H1 (cell line): ENCODE results near the gene GMNN. TPM values are rescaled to one million over a fixed set of nuclear protein-coding genes. Genes with fewer than 3 reads are reported as not detected.
A peak's percentile ranks its signal among the peaks of the same experiment; 100 is the strongest.

Experiments
- CTCF ChIA-PET: fragments of 300-600 bp; sonication (Branson Sonifier 250); formaldehyde crosslinking; loops from one replicate; lab custom pipeline; 2021; ENCODE audit not compliant: partially characterized antibody; lab: Charles Lee
- POLR2A ChIA-PET: fragments of 300-600 bp; sonication (Branson Sonifier 250); formaldehyde crosslinking; loops from one replicate; lab custom pipeline; 2021; ENCODE audit warnings: inconsistent platforms; ENCODE audit not compliant: partially characterized antibody; lab: Charles Lee
- DNase-seq, 2 experiments: peaks; one replicate each; pipeline versions ENCODE4 v3.0.0 to v3.0.0-alpha.2; 2010 to 2022; ENCODE audit warnings: low spot score in 2 of 2, low read depth in 1 of 2, mixed read lengths in 1 of 2
- FAIRE-seq: peaks from 2 replicates; lab custom pipeline; 2011; peaks lifted over from hg19 to GRCh38; lab: Jason Lieb, UNC
- H2AFZ ChIP-seq: 2 replicates; pipeline ENCODE4 v1.8.1; 2012; ENCODE audit warnings: low read length, inconsistent platforms
- H2AK5ac ChIP-seq: 2 replicates; pipeline ENCODE4 v1.6.1; 2013; ENCODE audit warnings: low read depth, low read length
- H2BK120ac ChIP-seq: replicated peaks from 2 replicates; pipeline ENCODE3; 2013; ENCODE audit warnings: low read depth, low read length, inconsistent platforms
- H2BK12ac ChIP-seq: 2 replicates; pipeline ENCODE4 v1.6.1; 2013; ENCODE audit warnings: low read depth, low read length
- H2BK15ac ChIP-seq: 2 replicates; pipeline ENCODE4 v1.6.1; 2013; ENCODE audit warnings: low read length
- H2BK20ac ChIP-seq: 2 replicates; pipeline ENCODE4 v1.6.1; 2013; ENCODE audit warnings: low read length
- H2BK5ac ChIP-seq: 2 replicates; pipeline ENCODE4 v1.6.1; 2013; ENCODE audit warnings: low read depth, low read length
- H3K14ac ChIP-seq: 2 replicates; pipeline ENCODE4 v1.6.1; 2013; ENCODE audit warnings: inconsistent platforms; ENCODE audit not compliant: insufficient read length
- H3K18ac ChIP-seq: 2 replicates; pipeline ENCODE4 v1.6.1; 2013; ENCODE audit warnings: low read length; ENCODE audit errors: extremely low read depth
- H3K23ac ChIP-seq: 2 replicates; pipeline ENCODE4 v1.6.1; 2013; ENCODE audit warnings: inconsistent platforms; ENCODE audit not compliant: insufficient read length
- H3K23me2 ChIP-seq: 2 replicates; pipeline ENCODE4 v1.6.1; 2013; ENCODE audit warnings: low read depth, low read length
- H3K27ac ChIP-seq: 2 replicates; pipeline ENCODE4 v1.6.1; 2011; ENCODE audit warnings: low read depth, low read length, inconsistent platforms
- H3K27me3 ChIP-seq, 4 experiments: replicated peaks in 1 of 4; 1 replicate in 1 of 4; 2 replicates in 3 of 4; pipeline versions ENCODE4 v1.6.1 to v1.8.1; 2011 to 2013; ENCODE audit warnings: low read length in 3 of 4, mild to moderate bottlenecking in 3 of 4, inconsistent platforms in 2 of 4, mixed read lengths in 2 of 4, moderate library complexity in 1 of 4; ENCODE audit not compliant: control insufficient read depth in 3 of 4, insufficient read depth in 3 of 4; ENCODE audit errors: extremely low read depth in 1 of 4
- H3K36me3 ChIP-seq, 4 experiments: 2 replicates each; pipeline versions ENCODE4 v1.6.1 to v1.8.1; 2011 to 2013; ENCODE audit warnings: mild to moderate bottlenecking in 4 of 4, low read length in 3 of 4, moderate library complexity in 2 of 4, control low read depth in 1 of 4, inconsistent platforms in 1 of 4; ENCODE audit not compliant: insufficient read depth in 4 of 4, control insufficient read depth in 2 of 4
- H3K4ac ChIP-seq: replicated peaks from 2 replicates; pipeline ENCODE3; 2013; ENCODE audit warnings: low read length, low read depth, mixed read lengths, inconsistent platforms; ENCODE audit not compliant: insufficient read length
- H3K4me1 ChIP-seq, 4 experiments: replicated peaks in 1 of 4; 1 replicate in 1 of 4; 2 replicates in 3 of 4; pipeline versions ENCODE4 v1.6.1 to v1.8.1; 2011 to 2013; ENCODE audit warnings: low read length in 3 of 4, inconsistent platforms in 2 of 4, mixed read lengths in 1 of 4; ENCODE audit not compliant: insufficient read depth in 4 of 4, control insufficient read depth in 3 of 4
- H3K4me2 ChIP-seq, 2 experiments: 2 replicates each; pipeline versions ENCODE4 v1.6.1 to v1.8.1; 2011 to 2013; ENCODE audit warnings: low read depth in 2 of 2, low read length in 2 of 2, control low read depth in 1 of 2, inconsistent platforms in 1 of 2, mild to moderate bottlenecking in 1 of 2; ENCODE audit not compliant: insufficient read depth in 1 of 2
- H3K4me3 ChIP-seq, 4 experiments: fragments of 200-600, 300-600 bp in 1 of 4; sonication (generic), shearing (Covaris generic), sonication (Bioruptor Twin) in 1 of 4; 2 replicates each; pipeline versions ENCODE4 v1.5.1 to v1.8.1; 2011 to 2016; ENCODE audit warnings: low read length in 4 of 4, low read depth in 3 of 4, control low read depth in 2 of 4, inconsistent platforms in 2 of 4, mild to moderate bottlenecking in 2 of 4, mixed read lengths in 1 of 4, moderate library complexity in 1 of 4; ENCODE audit not compliant: insufficient read depth in 2 of 4; ENCODE audit errors: extremely low read depth in 1 of 4
- H3K56ac ChIP-seq: replicated peaks from 2 replicates; pipeline ENCODE3; 2013; ENCODE audit warnings: low read depth, mild to moderate bottlenecking, mixed read lengths, low read length, inconsistent platforms; ENCODE audit not compliant: insufficient read length
- H3K79me1 ChIP-seq: 2 replicates; pipeline ENCODE4 v1.6.1; 2013; ENCODE audit warnings: low read depth, low read length, control low read depth
- H3K79me2 ChIP-seq, 2 experiments: 2 replicates each; pipeline versions ENCODE4 v1.6.1 to v1.8.1; 2012 to 2013; ENCODE audit warnings: low read length in 2 of 2, mild to moderate bottlenecking in 2 of 2, inconsistent platforms in 1 of 2; ENCODE audit not compliant: insufficient read depth in 2 of 2, control insufficient read depth in 1 of 2
- H3K9ac ChIP-seq, 4 experiments: replicated peaks in 1 of 4; 1 replicate in 1 of 4; 2 replicates in 3 of 4; pipeline versions ENCODE4 v1.6.1 to v1.8.1; 2011 to 2013; ENCODE audit warnings: low read depth in 3 of 4, low read length in 3 of 4, control low read depth in 2 of 4, mild to moderate bottlenecking in 2 of 4, moderate library complexity in 2 of 4, inconsistent platforms in 1 of 4; ENCODE audit errors: extremely low read depth in 1 of 4
- H3K9me3 ChIP-seq, 2 experiments: 2 replicates each; pipeline versions ENCODE4 v1.6.1 to v1.8.1; 2012 to 2013; ENCODE audit warnings: mild to moderate bottlenecking in 2 of 2, moderate library complexity in 2 of 2, control low read depth in 1 of 2, inconsistent platforms in 1 of 2, low read depth in 1 of 2, low read length in 1 of 2, mixed read lengths in 1 of 2; ENCODE audit not compliant: insufficient read depth in 2 of 2
- H4K20me1 ChIP-seq, 2 experiments: replicated peaks in 1 of 2; 2 replicates each; pipeline versions ENCODE3 to v1.8.1; 2011 to 2013; ENCODE audit warnings: inconsistent platforms in 2 of 2, low read length in 2 of 2, mild to moderate bottlenecking in 1 of 2; ENCODE audit not compliant: insufficient read depth in 2 of 2, control insufficient read depth in 1 of 2
- H4K5ac ChIP-seq: 2 replicates; pipeline ENCODE4 v1.6.1; 2013; ENCODE audit warnings: low read length, low read depth, mixed read lengths, inconsistent platforms; ENCODE audit not compliant: insufficient read length
- H4K8ac ChIP-seq: 2 replicates; pipeline ENCODE4 v1.8.0; 2013; ENCODE audit warnings: mild to moderate bottlenecking, moderate library complexity, low read length, inconsistent platforms; ENCODE audit not compliant: insufficient read depth; ENCODE audit errors: extremely low read depth
- H4K91ac ChIP-seq: replicated peaks from 2 replicates; pipeline ENCODE3; 2013; ENCODE audit warnings: low read length, mixed read lengths, inconsistent platforms; ENCODE audit not compliant: insufficient read length
- CHD2 ChIP-seq: IDR thresholded peaks from 2 replicates; pipeline ENCODE4 v1.6.1; 2012; ENCODE audit warnings: low read length, improper control_type of control experiment
- EP300 ChIP-seq, 2 experiments: IDR thresholded peaks; 1 replicate in 1 of 2; 2 replicates in 1 of 2; pipeline ENCODE4 v1.6.1; 2011 to 2012; ENCODE audit warnings: low read depth in 2 of 2, low read length in 2 of 2, mild to moderate bottlenecking in 2 of 2, borderline replicate concordance in 1 of 2, inconsistent platforms in 1 of 2, moderate library complexity in 1 of 2
- PHF8 ChIP-seq: fragments of 200-600 bp; sonication (generic); conservative IDR thresholded peaks from 2 replicates; pipeline ENCODE4 v1.7.1; 2012; ENCODE audit warnings: low read depth, mild to moderate bottlenecking, inconsistent platforms, low read length, moderate library complexity
- RNF2 ChIP-seq: fragments of 200-900, 300-1000 bp; sonication (generic); IDR thresholded peaks from 2 replicates; pipeline ENCODE4 v1.7.1; 2016; ENCODE audit warnings: borderline replicate concordance, low read depth, mild to moderate bottlenecking, antibody characterized with exemption, low read length; ENCODE audit not compliant: poor library complexity, severe bottlenecking; ENCODE audit errors: missing control alignments
- SIX5 ChIP-seq: IDR thresholded peaks from 2 replicates; pipeline ENCODE4 v1.6.1; 2011; ENCODE audit warnings: mild to moderate bottlenecking, low read depth, low read length
- SP2 ChIP-seq: IDR thresholded peaks from 2 replicates; pipeline ENCODE4 v1.6.1; 2012; ENCODE audit warnings: mild to moderate bottlenecking, low read length, inconsistent platforms
- SRF ChIP-seq: IDR thresholded peaks from 2 replicates; pipeline ENCODE4 v1.6.1; 2011; ENCODE audit warnings: mild to moderate bottlenecking, low read depth, low read length, moderate library complexity
- WGBS, 2 experiments: shearing (Covaris generic) in 1 of 2; methylation state at CpG; one replicate each; pipeline versions ENCODE4 v1.1.6 to v1.1.7; 2013 to 2015; ENCODE audit warnings: low lambda C conversion rate in 2 of 2, mixed read lengths in 2 of 2, inconsistent platforms in 1 of 2, low coverage in 1 of 2, missing lambda C conversion rate in 1 of 2; ENCODE audit not compliant: insufficient replicate concordance in 2 of 2, insufficient coverage in 1 of 2, insufficient read length in 1 of 2; ENCODE audit errors: extremely low coverage in 1 of 2, missing lambda C conversion rate in 1 of 2; 5-methylcytosine and 5-hydroxymethylcytosine counted together
- polyA plus RNA-seq, 7 experiments: library from polyadenylated mRNA; depleted of rRNA in 3 of 7; stranded (reverse) in 5 of 7; unstranded in 2 of 7; fragments of >200 nt in 5 of 7; fragments of 200-250 nt in 2 of 7; gene quantifications; 1 replicate in 5 of 7; 2 replicates in 1 of 7; 4 replicates in 1 of 7; pipeline versions ENCODE4 v1.2.1 to v1.2.3, GENCODE V29; 2011 to 2013; ENCODE audit warnings: missing spikeins in 2 of 7, mixed read lengths in 2 of 7
- total RNA-seq: library from RNA; stranded (reverse); fragmentation: NEBNext Ultra II Directional; extraction: Animal tissue kit (Norgen Biotek cat#: 25700); gene quantifications from 2 replicates; pipeline ENCODE4 v1.2.1, GENCODE V29; 2021

Gene GMNN
- total and polyA plus RNA-seq, 2 of the 8 experiments (the other 6 are each of a cell fraction or from before 2014, with no cell fraction given) = 65.9 to 101 TPM

DNA sequence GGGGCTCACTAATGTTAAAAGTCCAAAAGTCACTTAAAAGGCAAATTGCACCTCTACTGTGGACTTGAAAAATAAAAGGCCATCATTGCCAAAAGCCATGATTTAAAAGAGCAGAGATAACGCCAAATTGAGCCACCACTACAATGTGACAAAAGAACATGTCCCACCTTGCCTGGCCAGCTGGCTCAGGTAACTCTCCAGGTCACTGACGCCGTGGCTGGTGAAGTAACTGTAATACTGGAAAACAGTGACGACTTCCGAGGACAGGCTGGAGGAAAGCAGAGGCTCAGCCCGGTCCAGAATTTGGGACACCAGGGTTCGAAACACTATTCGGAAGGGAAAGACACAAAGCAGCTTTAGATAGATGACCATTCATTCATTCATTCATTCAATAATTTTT is 53.2 kb downstream of the GMNN start:
- no peaks in the 10 kb centered on the region; the same call in 1 of the 2 replicates for H3K23me2 ChIP-seq
- no peaks in the 10 kb centered on the region for H3K79me2 ChIP-seq
- no peak overlapping the region for H3K4me2 ChIP-seq
- H3K18ac ChIP-seq = no peak overlapping the region
- H3K9ac ChIP-seq = no peak overlapping the region
- H4K20me1 ChIP-seq = peaks cover 0 to 2% of the 10 kb centered on the region in 2 experiments
- no peaks in the 10 kb centered on the region for H3K79me1 ChIP-seq
- H4K5ac ChIP-seq = no peak overlapping the region
- H2AK5ac ChIP-seq = no peak overlapping the region
- H3K56ac ChIP-seq = no peak overlapping the region
- no peak overlapping the region for H3K4me3 ChIP-seq
- no peak for FAIRE-seq
- POLR2A ChIA-PET = no interaction called here
- H3K4me1 ChIP-seq = 0 out of 7 replicates have a peak, but pooled peaks cover 0 to 2% (median 0%) of the 10 kb centered on the region in 4 experiments
- CTCF ChIA-PET = interaction anchor here (1.0 to 3.2 kb wide), 4 partner anchors 15 to 248 kb away, joined by 3 to 15 read pairs (median 8); no protein-coding TSS in a partner anchor
- H3K27ac ChIP-seq = no peak overlapping the region
- 81% methylated on average over 8 of the region's 8 CpGs; no CpG with 5 or more reads in 1 of the 2 experiments for WGBS, 2 experiments
- no peak overlapping the region for H2BK12ac ChIP-seq
- peak overlapping the region; percentile 6; the same call in 1 of the 2 replicates for H2BK5ac ChIP-seq
- no peaks in the 10 kb centered on the region for H3K9me3 ChIP-seq
- no peak overlapping the region for H2BK120ac ChIP-seq
- no peak overlapping the region for H3K23ac ChIP-seq
- no peak overlapping the region for H3K14ac ChIP-seq
- no peak for DNase-seq
- H4K8ac ChIP-seq = no peak overlapping the region
- no peaks in the 10 kb centered on the region for H3K27me3 ChIP-seq
- H2AFZ ChIP-seq = no peak overlapping the region
- no peak overlapping the region for H4K91ac ChIP-seq
- H2BK15ac ChIP-seq = no peak overlapping the region
- H3K36me3 ChIP-seq = peaks cover 0 to 2% (median under 1%) of the 10 kb centered on the region in 4 experiments; a peak in 3 of 8 replicates
- no peak overlapping the region for H3K4ac ChIP-seq
- no peak overlapping the region for H2BK20ac ChIP-seq
- TF ChIP-seq PHF8 = no peak
- TF ChIP-seq SIX5 = no peak
- no peak for TF ChIP-seq EP300 (IDR thresholded peaks at IDR 0.05; ENCODE audit: borderline replicate concordance in 1 of 2, low read depth in 2 of 2, low read length in 2 of 2)
- TF ChIP-seq CHD2 = no peak
- no peak for TF ChIP-seq SRF
- TF ChIP-seq SP2 = no peak
- no peak for TF ChIP-seq RNF2
